Stimulated activated CD8-positive, alpha-beta memory T cell treated with anti-CD3 and anti-CD28 coated beads, Interleukin-7, amount 100 ng/mL, for 4 hours (primary cell): ENCODE results near the gene CHMP4B.

ENCODE experiments used
- DNase-seq, 2 donors: peaks; one replicate each; pipeline ENCODE4 v3.0.0-alpha.2; 2020; ENCODE audit warnings: low read depth in 2 of 2

The CHMP4B gene

GRCh38 chr20:33897313-33897912 lies 86.3 kb downstream of the CHMP4B start:
- DNase-seq, result no peak

DNA sequence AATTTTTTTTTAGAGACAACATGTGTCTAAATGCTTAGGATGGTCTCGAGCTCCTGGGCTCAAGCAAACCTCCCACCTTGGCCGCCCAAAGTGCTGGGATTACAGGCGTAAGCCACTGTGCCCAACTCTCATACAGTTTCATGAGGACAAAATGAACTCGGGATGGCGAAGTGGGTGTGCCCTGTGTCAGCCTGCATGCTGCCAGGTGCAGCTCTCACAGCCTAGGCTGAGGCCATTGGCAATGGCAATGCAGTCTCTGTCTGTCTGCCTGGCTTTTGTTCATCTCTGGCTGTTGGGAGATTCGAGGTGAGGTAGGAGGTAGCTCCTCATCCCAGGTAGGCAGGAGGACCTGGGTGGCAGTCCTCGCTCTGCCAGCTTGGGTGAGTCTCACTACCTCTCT lies 88.0 kb downstream of the CHMP4B start:
- no peak for DNase-seq

GRCh38 chr20:33900521-33901131 lies 89.5 kb downstream of the CHMP4B start:
- DNase-seq, result no peak

DNA sequence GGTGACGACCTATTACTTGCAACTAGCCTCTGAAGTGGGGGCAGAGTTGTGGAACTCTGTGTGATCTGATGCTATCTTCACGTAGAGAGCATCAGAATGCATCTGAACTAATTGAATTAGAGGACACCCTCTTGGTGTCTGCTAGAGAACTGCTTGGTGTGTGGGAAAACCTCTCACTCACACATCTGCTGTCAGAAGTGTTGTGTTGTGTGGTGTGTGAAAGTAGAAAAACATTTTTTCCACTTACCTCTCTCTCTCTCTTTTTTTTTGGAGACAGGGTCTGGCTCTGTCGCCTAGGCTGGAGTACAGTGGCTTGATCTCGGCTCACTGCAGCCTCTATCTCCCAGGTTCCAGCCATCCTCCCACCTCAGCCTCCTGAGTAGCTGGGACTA lies 90.0 kb downstream of the CHMP4B start:
- DNase-seq, result no peak

DNA sequence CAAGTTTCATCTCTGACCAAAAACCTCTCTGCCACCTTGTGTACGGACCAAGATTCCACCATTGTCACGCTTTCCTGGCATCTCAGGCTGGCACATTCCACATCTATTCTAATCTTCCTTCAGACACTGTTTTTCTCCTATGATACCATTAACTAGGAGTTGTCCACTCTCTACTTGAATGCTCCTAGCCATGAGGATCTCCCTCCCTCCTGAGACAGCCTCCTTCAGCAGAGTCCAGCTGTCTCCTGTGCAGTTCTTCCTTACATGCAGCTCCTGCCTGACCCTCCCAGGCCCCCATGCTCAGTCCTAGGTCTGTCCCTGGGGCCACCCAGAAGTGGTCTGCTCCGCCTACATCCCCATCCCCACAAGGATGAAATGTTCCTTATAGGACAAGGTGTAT lies 90.9 kb downstream of the CHMP4B start:
- DNase-seq, result no peak
